ENCODE data around the gene RANBP10. TPM values are rescaled to one million over a fixed set of nuclear protein-coding genes. Genes with fewer than 3 reads are reported as not detected.

Gene RANBP10
- polyA plus RNA-seq, 2 of the 4 experiments (the other 2 are of a cell fraction): 7.5 to 9.8 TPM

GRCh38 chr16:67783353-67783725 lies 23.0 kb downstream of the RANBP10 start:
- ChIA-PET POLR2A (no interaction called here), CTCF (interaction anchor here (1.2 kb wide), 1 partner anchor 111 kb away, joined by 3 read pairs; no protein-coding TSS in a partner anchor)

GRCh38 chr16:67782567-67783352 lies 23.6 kb downstream of the RANBP10 start:
- Histone ChIP-seq H3K4me1 (0 out of 3 replicates have a peak, but pooled peaks cover 9% of the 10 kb centered on the region), H3K4me3 (no peak overlapping the region), H3K4me2 (no peak overlapping the region), H3K27ac (no peak overlapping the region), H3K9me3 (no peaks in the 10 kb centered on the region)
- ATAC-seq (no peak), DNase-seq (ENCODE audit: low read depth in 1 of 2, low spot score in 1 of 2) (no peak), FAIRE-seq (no peak)
- WGBS (ENCODE audit: missing lambda C conversion rate): 91% methylated on average over 12 of the region's 12 CpGs
- TF ChIP-seq POLR2AphosphoS2 (conservative IDR thresholded peaks at IDR 0.05; ENCODE audit: low read length): no peak
- TF ChIP-seq NFE2L2 (conservative IDR thresholded peaks at IDR 0.05; ENCODE audit: low read length): no peak
- TF ChIP-seq ZNF302 (CRISPR knock-in tag; IDR thresholded peaks at IDR 0.05): no peak
- POLR2A ChIA-PET: no interaction called here
- CTCF ChIA-PET: interaction anchor here (1.1 to 2.3 kb wide), 6 partner anchors 15 to 146 kb away, joined by 3 to 7 read pairs (median 4); no protein-coding TSS in a partner anchor

More at GRCh38 chr16:67783353-67783725, 23.0 kb downstream of the RANBP10 start:
- DNase-seq (ENCODE audit: low read depth in 1 of 2, low spot score in 1 of 2) (no peak), FAIRE-seq (no peak), ATAC-seq (no peak)
- no peak overlapping the region for H3K4me3 ChIP-seq
- no peak for TF ChIP-seq RNF2 (IDR thresholded peaks at IDR 0.05; ENCODE audit: borderline replicate concordance, low read depth)
- no peak for TF ChIP-seq CHD2 (IDR thresholded peaks at IDR 0.05; ENCODE audit: low read length, partially characterized antibody)
- no peak for TF ChIP-seq HEYL (CRISPR knock-in tag; IDR thresholded peaks at IDR 0.05)
- TF ChIP-seq CBX2 (IDR thresholded peaks at IDR 0.05; ENCODE audit: borderline replicate concordance, low read depth): no peak
- TF ChIP-seq ESRRA (IDR thresholded peaks at IDR 0.05; ENCODE audit: borderline replicate concordance, low read length): no peak
- TF ChIP-seq NR3C1 (IDR thresholded peaks at IDR 0.05): no peak
- TF ChIP-seq RCOR1 (IDR thresholded peaks at IDR 0.05; ENCODE audit: low read depth, low read length): no peak
- TF ChIP-seq RAD21 (conservative IDR thresholded peaks at IDR 0.05 in 1 of 2, IDR thresholded peaks at IDR 0.05 in 1 of 2): no peak
- no peak for TF ChIP-seq KDM5A (IDR thresholded peaks at IDR 0.05)
- no peak for TF ChIP-seq CEBPB (IDR thresholded peaks at IDR 0.05)
- no peak for TF ChIP-seq EP300 (IDR thresholded peaks at IDR 0.05)
- TF ChIP-seq ZNF302 (CRISPR knock-in tag; IDR thresholded peaks at IDR 0.05): no peak
- no peak for TF ChIP-seq ATOH8 (CRISPR knock-in tag; IDR thresholded peaks at IDR 0.05; ENCODE audit: low read depth)
- TF ChIP-seq HDAC2 (IDR thresholded peaks at IDR 0.05): no peak
- TF ChIP-seq HOXB5 (CRISPR knock-in tag; IDR thresholded peaks at IDR 0.05): no peak
- no peak for TF ChIP-seq ZSCAN20 (CRISPR knock-in tag; IDR thresholded peaks at IDR 0.05)
- TF ChIP-seq E2F6 (IDR thresholded peaks at IDR 0.05; ENCODE audit: borderline replicate concordance, low read depth): no peak
- TF ChIP-seq MYC (IDR thresholded peaks at IDR 0.05; ENCODE audit: borderline replicate concordance, low read length): no peak
- TF ChIP-seq CBX8 (IDR thresholded peaks at IDR 0.05): no peak
- H3K9me3 ChIP-seq: no peaks in the 10 kb centered on the region
- H3K4me2 ChIP-seq: no peak overlapping the region
- H3K27ac ChIP-seq: no peak overlapping the region
- H3K4me1 ChIP-seq: 0 out of 3 replicates have a peak, but pooled peaks cover 9% of the 10 kb centered on the region

GRCh38 chr16:67781565-67781921 lies 24.8 kb downstream of the RANBP10 start:
- no peak for FAIRE-seq
- TF ChIP-seq RAD21 (conservative IDR thresholded peaks at IDR 0.05 in 1 of 2, IDR thresholded peaks at IDR 0.05 in 1 of 2): no peak
- TF ChIP-seq FOXS1 (CRISPR knock-in tag; IDR thresholded peaks at IDR 0.05): no peak
- TF ChIP-seq EP300 (IDR thresholded peaks at IDR 0.05): no peak
- TF ChIP-seq E2F6 (IDR thresholded peaks at IDR 0.05; ENCODE audit: borderline replicate concordance, low read depth): no peak
- no peak for TF ChIP-seq CBX8 (IDR thresholded peaks at IDR 0.05)
- TF ChIP-seq RARB (CRISPR knock-in tag; IDR thresholded peaks at IDR 0.05): no peak
- TF ChIP-seq PHF8 (IDR thresholded peaks at IDR 0.05; ENCODE audit: borderline replicate concordance, low read depth): no peak
- no peak for TF ChIP-seq JUN (IDR thresholded peaks at IDR 0.05)
- no peak for TF ChIP-seq HMGXB4 (CRISPR knock-in tag; IDR thresholded peaks at IDR 0.05; ENCODE audit: borderline replicate concordance)
- no peak for TF ChIP-seq MAFK (IDR thresholded peaks at IDR 0.05; ENCODE audit: partially characterized antibody)
- no peak for TF ChIP-seq BCL3 (IDR thresholded peaks at IDR 0.05)
- TF ChIP-seq CEBPB (IDR thresholded peaks at IDR 0.05): no peak
- TF ChIP-seq POLR2AphosphoS2 (conservative IDR thresholded peaks at IDR 0.05; ENCODE audit: low read length): no peak
- no peak for DNase-seq (ENCODE audit: low read depth in 1 of 2, low spot score in 1 of 2)
- no peaks in the 10 kb centered on the region for H3K9me3 ChIP-seq
- no peak for ATAC-seq
- H3K27ac ChIP-seq: no peak overlapping the region
- no peak overlapping the region for H3K4me3 ChIP-seq
- ChIA-PET POLR2A (no interaction called here), CTCF (interaction anchor here (0.5 to 2.3 kb wide), 5 partner anchors 16 to 64 kb away, joined by 3 to 7 read pairs (median 4); no protein-coding TSS in a partner anchor)
- 0 out of 3 replicates have a peak, but pooled peaks cover 9% of the 10 kb centered on the region for H3K4me1 ChIP-seq
- WGBS (ENCODE audit: missing lambda C conversion rate): 84% methylated on average over 5 of the region's 5 CpGs
- no peak overlapping the region for H3K4me2 ChIP-seq

All from A549 (cell line).